ENCODE results near the gene DISC1.
"Not testable (repeated sequence)": the region's sequence is repeated elsewhere in the genome, so short reads cannot be mapped to it uniquely, and the experiment has no call there.

Gene DISC1

DNA sequence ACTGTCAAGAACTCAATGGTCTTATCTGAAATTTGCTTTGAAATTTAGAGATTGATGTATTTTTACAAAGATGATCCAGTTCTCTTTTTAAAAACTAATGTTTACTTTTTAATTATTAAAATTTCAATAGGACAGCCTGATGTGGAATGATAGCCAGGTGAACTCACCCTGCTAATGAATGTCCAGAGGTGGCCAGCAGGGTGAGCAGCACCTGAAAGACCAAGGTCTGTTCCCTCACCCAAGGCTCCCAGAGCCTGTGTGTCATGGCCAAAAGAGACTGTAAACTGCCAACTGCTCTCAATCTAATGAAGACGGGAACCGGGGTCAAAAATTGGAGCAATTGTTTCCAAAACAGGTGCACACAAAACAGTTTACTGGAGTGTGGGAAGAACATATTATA is 340.4 kb downstream of the DISC1 start:
- no peak for DNase-seq

- no peak for DNase-seq
Measured at GRCh38 chr1:231969076-231969475, 342.5 kb downstream of the DISC1 start.

GRCh38 chr1:231969761-231970160 is 343.2 kb downstream of the DISC1 start:
- DNase-seq, result not testable (repeated sequence)

- DNase-seq, result no peak
Measured at GRCh38 chr1:231970684-231971083, 344.1 kb downstream of the DISC1 start.

DNA sequence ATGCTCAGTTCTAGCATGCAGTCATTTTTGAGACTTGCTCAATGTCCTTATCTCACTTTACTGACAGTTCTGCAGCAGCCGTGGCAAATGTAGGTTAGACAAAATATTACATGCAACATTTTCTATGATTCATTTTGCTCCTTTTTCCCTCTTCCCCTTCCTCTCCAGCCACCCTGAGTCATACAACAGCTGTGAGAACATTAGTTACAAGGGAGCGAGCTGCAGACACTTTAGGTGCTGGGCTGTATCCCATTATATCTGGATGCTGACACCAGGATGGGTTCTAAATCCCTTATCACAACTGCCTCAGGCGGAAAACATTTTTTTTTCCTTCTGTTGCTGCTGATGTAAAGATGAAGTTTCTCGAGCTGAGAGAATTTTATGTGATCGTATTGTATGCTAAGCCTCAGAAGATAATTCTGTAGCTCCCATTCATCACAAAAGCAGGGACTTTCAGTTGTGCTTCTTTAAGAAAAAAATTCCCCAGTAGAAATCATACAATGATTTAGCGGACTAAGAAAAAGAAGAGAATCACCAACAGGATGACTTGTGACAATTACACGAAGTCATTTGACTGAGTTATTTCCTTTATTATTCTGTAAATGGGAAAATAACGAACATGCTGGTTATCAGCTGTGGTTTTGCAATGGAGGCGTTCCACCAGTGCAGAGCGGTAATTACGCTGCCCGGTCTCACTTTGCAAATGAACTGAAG is 345.0 kb downstream of the DISC1 start:
- no peak for DNase-seq

DNA sequence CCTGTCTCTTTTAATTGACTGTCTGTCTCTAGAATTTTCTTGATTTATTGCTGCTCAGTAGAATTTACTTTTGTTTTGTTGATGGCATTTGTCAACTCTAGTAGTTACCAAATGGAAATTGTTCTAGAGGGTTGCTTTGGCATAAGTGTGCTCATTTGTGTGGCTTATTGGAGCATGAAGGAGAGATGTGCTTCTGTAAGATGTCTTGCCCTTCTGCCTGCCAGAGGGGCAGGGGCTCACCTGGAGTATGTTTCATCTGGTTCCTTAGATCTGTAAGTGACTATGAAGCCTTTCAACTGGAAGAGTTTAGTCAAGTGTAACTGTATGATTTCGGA is 345.5 kb downstream of the DISC1 start:
- no peak for DNase-seq

DNA sequence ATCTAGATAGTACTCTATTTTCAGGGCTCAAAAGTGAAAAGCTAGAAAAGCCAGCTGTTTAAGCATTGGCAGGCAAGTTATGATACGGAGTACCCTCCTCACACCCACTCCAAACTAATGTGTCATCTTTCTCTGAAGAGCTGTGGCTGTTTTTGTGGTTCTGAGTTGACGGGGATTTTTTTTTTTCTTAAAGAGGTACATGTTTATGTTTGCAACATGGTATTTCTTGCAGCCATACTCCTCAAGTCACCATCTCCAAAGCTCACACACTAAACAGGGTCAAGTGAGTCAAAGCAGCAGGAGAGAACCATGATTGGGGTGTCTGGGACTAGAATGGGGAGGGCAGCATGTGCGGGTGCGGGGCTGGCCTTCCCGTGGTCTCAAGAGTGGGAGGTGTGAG is 347.2 kb downstream of the DISC1 start:
- DNase-seq, result no peak

GRCh38 chr1:231976231-231976630 is 349.6 kb downstream of the DISC1 start:
- no peak for DNase-seq

- DNase-seq, result no peak
Measured at GRCh38 chr1:231981675-231982074, 355.1 kb downstream of the DISC1 start.

DNA sequence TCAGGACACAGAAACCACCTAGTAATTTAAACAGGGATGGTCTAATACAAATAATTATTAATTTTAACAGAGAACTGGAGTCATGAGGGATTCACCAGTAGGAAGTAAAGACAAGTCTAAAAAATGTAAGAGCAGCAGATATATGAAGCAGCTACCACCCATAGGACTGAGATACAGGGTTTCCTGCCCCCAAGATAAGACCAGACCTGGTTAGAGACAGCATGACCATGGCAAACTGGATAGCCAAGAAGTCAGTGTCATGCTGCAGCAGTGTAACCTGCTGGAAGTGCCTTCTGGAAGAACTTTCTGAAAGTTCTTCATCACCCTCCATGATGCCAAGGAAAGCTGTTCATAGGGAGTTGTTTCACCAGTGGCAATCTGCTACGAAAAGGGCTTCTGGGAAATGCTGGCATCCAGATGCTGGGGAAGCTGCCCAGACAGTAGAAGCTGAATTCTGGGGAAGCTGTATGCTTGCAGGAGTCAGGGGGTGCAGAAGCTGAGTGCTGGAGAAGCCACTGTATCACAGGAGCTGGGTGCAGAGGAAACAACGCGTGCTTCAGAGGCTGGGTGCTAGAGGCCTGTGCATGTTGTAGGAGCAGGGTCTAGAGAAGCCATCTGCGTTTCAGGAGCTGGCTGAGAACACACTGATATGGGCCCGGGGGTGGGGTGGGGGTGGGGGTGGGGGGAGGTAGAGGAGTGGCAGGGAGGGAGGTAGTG is 356.4 kb downstream of the DISC1 start:
- no peak for DNase-seq

DNA sequence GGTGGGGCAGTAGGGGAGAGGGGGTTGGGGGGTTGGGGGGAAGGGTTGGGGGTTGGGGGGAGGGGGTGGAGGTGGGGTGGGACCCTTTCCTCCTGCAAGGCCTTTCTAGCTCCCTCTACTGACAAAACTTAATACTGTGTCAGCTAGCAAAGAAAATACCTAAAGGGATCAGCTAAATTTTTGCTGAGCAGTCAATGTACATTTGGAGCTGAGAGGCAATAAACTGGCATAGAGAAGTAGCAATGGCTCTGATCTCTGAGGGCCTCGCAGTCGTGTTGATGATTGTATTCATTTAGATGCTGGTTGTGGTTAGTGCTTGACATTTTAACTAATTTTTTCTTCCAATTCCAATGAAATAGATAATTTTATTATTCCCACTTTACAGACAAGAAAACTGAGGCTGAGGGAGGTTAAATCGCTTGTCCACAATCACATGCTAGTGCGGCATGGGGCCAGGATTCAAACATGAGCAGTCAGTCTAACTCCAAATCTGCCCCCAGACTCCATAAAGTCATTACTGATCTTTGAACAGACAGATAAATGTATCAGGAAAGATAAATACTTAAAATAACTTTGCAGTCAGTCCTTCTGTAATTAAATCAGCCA is 357.1 kb downstream of the DISC1 start:
- no peak for DNase-seq

GRCh38 chr1:231985296-231986023 is 358.9 kb downstream of the DISC1 start:
- no peak for DNase-seq

DNA sequence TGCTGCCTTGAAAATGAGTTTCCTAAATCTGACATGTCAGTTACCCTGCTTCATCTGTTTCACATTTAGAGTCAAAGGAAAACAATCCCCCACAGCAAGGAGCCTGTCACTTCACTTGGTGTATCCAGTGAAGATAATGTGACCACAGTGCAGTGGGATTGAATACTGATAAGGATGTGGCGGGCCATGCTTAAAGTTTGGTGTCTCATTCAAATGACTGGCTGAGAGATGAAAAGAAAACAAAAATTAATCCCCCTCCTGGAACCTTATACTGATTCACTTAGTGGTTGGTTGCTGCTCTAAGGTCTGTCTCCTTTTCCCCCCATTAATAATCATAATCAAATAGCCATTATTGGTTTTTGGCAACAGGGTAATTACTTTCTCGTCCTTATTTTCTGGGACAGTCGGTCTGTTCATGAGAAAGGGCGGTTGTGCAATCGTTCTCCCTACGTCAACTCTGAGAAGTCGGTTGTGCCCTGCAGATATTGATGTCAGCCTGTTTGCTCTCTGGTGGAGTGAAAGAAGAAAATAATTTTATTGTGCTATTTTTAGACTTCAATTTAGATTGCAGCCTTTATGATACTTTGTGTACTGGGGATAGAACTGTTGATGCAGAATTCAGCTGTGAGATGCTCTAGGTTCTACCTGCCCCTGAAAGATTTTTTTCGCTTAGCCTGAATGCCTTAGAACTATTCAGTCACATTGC is 360.2 kb downstream of the DISC1 start:
- peak in 1 of 14 donors; percentile 3 for DNase-seq

GRCh38 chr1:231990388-231990787 is 363.8 kb downstream of the DISC1 start:
- no peak for DNase-seq

- no peak for DNase-seq
Measured at GRCh38 chr1:231991231-231991630, 364.6 kb downstream of the DISC1 start.

GRCh38 chr1:231993968-231994455 is 367.4 kb downstream of the DISC1 start:
- DNase-seq, result no peak

- DNase-seq, result no peak
Measured at GRCh38 chr1:231998791-231999190, 372.2 kb downstream of the DISC1 start.

- DNase-seq, result no peak
Measured at GRCh38 chr1:232005300-232005699, 378.7 kb downstream of the DISC1 start.

DNA sequence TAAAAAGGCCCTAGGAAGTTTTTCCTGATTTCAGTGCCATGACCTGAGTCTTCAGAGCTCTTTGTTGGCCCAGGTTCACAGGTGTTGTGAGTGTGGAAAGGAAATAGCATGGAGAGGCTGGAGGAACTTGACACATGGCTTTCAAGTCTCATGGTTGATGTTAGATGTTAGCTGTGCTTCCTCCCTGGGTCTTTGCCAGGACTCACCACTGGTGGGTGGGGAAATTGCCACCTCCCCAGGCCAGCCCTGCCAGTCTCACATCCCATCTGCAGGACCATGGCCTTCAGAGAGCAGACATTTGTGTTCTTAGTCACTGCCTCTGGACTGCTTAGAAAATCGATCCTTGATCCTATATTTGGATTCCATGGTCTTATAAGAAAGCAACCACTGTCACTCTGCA is 383.2 kb downstream of the DISC1 start:
- DNase-seq, result no peak

- no peak for DNase-seq
Measured at GRCh38 chr1:232011961-232012360, 385.4 kb downstream of the DISC1 start.

DNA sequence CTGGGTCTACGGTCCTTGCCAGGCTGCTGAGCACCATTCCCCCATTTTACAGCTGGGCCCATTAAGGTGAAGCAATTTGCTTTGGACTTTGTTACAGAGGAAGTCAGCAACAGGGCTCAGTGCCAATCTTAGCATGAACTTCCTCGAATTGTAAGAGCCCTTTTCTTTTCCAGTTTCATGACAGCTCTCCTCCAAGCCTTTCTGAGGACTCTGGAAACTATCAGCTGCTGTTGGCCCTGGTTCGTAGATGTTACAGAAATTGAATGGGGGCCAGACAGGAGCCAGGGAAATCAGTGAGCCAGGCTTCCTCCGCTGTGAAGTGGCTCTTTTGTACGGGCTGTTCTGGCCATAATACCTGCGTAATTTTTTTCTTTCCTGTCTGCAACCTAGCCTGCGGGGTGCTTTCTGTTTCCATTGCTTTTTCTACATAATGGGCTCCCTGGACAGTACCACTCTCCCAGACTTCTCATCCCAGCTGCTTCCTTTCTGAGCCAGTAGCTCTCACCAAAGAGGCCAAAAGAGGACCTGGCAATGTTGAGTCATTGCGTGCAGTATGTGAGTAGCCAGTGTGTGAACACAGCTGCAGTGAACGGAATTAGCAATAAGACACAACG is 386.3 kb downstream of the DISC1 start:
- peak in 2 of 14 donors; percentile 11 to 17 for DNase-seq

DNA sequence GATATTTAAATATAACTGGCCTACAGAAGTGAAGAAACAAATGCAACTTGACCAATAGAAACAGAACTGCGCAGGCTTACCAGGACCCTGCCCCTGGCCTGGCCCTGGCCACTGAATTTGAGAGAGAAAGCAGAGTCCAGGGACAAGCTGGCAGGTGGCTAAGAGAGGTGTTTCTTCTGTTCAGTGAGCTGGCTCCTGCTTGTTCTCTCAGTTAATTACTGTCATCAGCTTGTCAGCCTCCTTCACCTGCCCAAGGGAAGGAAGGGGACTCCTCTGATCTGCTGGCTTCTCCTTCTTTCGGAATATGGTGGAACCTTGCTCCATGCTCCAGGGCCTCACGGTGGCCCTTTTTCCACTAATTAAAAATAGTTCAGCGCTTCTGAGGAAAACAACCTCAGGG is 388.4 kb downstream of the DISC1 start:
- DNase-seq, result no peak

Data from C1 segment of cervical spinal cord (tissue), 14 donors.